Kasumi-1 (cell line): ENCODE results near the gene KLF11.

ENCODE experiments used
- DNase-seq, 2 experiments: peaks; one replicate each; lab custom pipeline; 2025; lab: John Stamatoyannopoulos, UW

The KLF11 gene

DNA sequence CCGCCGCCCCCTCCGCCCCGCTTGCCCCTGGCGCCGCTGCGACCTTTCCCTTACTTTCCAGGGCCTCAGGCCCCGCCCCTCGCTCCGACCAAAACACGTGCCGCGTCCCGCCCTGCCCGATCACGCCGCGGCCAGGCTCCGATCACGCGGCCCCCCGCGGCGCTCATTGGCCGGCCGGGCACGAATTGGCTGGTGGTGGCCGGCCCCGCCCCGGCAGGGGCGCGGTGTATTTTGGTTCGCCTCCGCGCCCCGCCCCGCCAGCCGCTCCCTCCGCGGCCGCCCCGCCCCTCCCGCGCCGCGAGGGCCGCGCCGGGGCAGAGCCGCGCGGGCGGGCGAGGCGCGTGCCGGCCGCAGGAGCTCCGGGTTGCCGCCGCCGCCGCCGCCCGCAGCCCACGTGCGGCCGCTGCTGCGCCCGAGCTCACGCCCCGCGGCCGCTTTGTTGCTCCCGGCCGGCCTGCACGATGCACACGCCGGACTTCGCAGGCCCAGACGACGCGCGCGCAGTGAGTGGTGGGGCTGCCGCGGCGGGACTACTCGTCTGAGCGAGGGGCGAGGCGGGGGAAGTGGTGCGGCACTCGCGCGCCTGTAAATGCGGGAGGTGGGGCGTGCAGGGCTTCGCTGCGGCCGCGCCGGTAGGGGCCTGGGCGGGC is at the start of gene KLF11:
Gene KLF11, plus strand, starts transcription at position 295 of the 650 bp plus-strand sequence. Its CDS starts 167 bp downstream, at position 462.
- DNase-seq = peak; percentile 85 to 88

DNA sequence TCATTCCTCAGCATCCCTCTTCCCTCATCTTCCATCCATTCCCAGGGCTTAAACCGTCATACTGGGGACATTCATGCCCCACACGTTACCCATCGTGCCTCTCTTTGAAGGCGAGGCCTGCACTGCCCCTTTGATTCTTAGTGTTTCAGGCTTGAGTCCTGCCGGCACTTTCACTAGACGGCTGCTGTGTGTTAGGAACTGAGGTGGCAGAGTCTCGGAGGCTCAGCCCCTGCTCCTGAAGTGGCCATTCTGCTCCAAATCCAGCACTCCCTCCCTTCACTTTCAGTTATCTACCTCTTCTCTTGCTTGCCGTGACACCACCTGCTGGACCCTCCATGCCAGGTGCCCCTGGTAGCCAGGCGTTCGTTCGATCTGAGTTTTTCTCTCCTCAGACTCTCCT is 48.9 kb upstream of the KLF11 start:
- DNase-seq = no peak

DNA sequence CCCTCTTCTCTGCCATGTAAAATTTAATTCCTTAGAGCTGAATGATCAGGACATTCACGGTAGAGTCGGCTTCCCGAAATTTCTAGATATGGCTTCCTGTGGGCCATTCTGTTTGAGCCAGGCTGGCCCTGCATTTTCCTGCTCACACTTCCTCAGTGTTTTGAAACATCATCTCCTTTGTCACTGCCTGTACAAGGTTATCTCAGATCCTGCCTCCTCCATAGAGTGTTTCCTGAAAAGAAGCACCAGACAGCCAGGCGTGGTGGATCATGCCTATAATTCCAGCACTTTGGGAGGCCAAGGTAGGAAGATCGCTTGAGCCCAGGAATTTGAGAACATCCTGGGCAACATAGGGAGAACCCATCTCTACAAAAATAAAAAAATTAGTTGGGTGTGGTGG is 48.3 kb upstream of the KLF11 start:
- no peak for DNase-seq

DNA sequence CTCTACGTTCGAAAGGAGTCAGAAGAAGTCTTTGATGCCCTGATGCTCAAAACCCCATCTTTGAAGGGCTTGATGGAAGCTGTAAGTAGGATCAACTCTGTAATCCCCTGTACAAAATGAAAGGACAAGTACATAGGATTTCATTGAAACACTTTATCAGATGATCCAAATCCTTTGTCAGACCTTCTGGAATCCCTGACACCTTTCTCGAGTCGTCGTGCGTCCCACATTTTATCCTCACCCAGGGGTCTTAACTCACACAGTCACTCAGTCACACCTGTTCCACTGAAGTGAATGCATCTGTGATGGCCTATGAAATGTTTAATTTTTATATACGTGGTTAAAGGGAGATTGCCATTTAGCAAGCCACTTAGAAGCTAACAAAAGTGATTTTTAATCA is 47.0 kb upstream of the KLF11 start:
- no peak for DNase-seq

DNA sequence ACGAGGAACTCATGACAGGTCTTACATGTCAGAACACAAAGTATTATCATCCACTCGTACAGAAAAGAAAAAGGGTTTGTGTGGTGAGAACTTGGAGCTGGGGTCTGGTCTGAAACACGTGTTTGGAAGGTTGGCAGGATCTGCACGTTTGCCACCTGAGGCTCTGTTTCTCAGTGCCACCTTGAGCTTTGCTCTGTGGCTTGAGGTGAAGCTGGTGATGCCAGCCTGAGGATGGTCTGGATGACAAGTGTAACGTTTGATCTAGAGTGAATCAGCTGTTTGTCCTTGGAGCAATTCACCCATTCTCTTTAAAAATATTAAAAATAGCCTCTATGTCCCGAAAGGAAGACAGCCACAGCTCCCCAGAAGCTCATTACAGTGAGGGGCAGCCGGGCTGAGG is 45.4 kb upstream of the KLF11 start:
- DNase-seq = no peak

DNA sequence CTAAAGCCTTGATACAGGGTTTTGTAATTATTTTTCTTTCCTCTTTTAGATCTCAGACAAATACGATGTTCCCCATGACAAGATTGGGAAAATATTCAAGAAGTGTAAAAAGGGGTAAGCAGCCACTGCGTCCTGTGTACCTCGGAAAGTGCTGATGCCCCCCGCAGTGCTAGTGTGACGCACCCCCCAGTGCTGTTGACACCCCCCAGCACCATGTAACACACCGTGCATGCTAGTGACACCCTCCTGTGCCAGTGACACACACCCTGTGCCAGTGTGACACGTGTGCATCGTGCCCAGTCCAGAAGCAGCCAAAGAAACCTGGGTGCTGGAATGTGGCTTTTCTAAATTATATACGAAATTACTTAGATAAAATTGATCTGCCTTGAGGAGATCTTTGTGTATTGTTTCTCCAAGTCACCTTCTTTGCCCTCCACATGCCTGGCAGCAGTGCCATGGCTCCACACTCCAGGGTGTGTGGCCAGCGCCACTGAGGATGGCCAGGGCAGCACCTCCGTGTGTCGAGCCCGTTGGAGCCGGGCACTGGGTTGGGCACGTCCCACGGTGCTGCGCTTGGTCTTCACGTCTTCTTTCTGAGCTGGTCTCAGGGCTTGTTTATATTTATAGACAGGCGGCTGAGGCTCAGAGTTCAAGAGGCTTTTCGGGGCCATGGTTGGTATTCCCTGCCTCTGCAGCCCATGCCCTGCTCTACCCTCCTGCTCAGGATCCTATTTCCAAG is 44.3 kb upstream of the KLF11 start:
- no peak for DNase-seq

DNA sequence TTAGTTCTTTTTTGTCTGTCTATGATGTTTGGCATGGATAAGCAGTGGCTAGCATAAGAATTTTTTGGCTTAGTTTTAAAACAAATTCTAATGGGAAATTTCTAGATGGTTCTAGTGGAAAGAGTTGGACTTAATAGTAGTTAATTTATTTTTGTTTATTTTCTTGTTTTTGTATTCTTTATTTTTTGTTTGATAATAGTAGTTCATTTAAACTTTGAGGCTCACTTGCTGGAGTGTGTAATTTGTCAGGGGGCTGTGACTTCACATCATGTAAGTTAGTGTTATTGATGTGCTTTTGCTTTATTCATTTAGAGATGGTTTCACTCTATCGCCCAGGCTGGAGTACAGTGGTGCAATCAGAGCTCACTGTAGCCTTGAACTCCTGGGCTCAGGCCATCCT is 43.7 kb upstream of the KLF11 start:
- DNase-seq = no peak

DNA sequence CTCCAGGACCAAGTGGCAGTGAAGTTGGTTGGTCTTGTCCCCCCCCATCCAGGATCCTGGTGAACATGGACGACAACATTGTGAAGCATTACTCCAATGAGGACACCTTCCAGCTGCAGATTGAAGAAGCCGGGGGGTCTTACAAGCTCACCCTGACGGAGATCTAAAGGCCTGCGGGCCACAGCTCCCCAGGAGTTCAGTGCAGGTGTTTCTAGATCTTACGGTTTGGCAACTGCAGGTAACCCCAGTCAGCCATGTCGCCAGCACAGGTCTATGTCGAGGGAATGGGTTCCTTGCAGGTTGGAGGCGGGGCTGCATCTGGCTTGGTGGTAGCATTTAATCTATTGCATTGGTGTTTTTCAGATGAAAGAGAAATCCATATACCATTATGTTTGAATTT is 42.8 kb upstream of the KLF11 start:
- DNase-seq = no peak

DNA sequence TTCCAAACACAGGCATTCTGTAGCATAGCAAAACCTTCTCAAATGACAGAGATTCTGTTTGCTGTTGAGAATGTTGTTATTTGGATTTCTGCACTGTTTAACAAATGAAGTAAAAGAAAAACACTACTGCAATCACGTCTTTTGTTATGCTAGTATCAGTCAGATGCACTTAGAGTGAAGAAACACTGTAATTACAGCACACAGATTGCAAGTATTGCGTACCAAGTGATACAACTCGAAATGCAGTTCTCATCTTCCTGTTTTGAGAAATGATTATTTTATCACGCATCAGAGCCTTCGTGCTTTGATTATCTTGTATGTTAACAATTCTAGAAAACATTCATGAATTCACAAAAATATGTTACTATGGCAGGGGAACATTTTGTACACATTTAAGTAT is 41.8 kb upstream of the KLF11 start:
- DNase-seq = no peak

DNA sequence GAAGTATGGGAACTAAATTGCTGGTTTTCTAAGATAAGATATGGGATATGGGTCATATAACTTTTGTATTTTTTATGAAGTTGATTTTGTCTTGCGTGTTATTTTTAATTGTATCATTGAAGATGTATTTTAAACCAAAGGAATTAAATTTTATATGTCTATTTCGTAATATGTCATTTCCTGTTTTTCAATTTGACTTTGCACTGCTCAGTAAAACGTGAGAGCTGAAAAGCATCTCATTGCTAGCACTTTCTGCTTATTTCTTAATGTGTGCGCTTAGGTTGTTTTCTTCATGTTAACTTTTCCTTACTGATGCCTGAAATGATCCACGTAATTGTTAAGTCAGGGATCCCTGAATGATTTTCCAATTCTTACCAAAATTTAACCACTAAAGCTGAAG is 41.2 kb upstream of the KLF11 start:
- no peak for DNase-seq

DNA sequence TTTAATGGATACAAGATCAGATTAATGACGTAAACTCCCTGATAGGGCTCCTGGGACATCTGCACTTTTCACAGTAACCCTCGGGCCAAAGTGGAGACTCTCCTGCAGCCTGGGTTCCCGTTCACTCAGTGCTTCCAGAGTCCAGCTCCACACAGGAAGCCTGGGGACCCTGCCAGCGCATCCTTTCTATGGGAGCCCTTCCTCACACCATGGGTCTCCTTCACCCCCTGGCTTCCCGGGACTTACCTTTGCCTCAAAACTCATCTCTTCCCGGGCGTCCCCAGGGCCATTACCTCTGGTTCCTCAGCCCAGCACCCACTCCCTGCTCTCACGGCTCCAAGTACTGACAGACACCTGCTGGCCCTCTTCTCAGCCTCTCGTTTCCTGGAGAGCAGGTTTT is 40.7 kb upstream of the KLF11 start:
- no peak for DNase-seq

DNA sequence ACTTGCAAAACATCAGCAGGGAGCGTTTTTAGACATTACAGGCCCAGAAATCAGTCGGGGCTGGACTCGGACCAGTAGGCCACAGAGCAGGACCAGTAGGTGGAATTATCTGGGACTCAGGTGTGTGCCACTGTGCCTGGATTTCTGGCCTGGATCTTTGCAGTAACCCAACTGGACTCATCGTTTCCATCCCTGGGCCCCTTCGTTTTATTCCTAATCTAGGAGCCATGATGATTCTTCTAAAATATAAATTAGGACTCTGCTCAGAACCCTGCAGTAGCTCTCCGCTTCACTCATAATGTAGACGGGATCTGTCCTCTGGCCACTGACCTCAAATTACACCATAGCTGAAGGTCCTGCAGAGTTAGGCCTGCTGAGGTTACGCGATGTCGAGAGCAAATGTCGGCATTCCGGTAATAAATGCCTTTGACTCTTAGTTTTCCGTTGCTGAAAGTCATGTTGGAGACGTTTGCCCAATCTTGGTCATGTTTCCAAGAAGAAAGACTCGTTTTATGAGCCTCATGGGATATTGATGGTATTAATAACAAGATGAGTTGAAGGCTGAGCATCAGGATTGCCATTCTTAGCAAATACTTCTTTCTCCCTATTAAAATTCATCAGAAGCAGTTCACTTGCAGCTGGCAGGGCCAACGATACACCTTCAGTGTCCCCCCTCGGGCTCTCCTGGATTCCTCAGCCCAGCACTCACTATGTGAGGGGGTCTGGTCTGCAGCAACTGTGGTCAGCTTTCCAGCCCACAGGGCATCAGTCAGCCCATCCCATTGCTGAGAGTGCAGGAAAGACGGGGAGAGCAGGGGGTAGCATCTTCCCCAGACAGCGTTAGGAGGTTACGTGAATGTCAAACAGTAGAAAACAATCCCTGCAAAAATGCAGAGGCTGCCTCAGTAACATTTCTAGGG is 39.9 kb upstream of the KLF11 start:
- DNase-seq = no peak

DNA sequence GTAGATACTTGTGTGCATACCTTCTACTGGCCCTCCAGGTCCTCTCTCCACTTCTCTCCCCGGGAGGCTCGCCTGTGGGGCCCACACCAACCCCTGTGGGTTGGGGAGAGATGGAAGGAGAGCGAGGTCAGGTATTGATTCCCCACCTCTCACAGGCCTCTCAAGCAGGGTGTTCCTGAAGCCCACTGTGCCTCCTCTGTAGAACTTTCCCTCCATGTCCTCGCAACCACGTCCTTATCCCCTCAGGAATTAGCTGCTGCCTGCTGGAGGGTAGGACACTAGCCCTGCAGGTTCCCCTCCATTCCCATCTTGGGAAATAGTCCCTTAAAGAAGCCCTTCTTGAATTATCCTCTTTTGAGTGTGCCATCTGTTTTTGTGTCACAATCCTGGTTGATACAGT is 38.9 kb upstream of the KLF11 start:
- no peak for DNase-seq

DNA sequence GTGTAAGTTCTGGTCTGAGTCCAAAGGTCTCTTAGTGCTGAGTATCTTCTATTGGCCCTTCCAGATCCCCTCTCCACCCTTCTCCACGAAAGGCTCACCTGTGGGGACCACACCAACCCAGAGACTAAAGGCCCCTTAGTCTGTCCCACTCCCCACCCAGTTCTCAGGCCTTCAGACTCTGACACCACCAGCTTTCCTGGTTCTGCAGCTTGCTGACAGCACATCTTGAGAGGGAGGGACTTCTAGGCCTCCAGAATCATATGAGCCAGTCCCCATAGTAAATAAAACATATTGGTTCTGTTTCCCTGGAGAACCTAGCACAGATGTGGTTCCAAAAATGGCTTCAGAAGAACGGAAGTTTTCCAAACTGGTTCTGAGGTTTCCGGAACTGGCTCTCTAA is 38.5 kb upstream of the KLF11 start:
- no peak for DNase-seq

DNA sequence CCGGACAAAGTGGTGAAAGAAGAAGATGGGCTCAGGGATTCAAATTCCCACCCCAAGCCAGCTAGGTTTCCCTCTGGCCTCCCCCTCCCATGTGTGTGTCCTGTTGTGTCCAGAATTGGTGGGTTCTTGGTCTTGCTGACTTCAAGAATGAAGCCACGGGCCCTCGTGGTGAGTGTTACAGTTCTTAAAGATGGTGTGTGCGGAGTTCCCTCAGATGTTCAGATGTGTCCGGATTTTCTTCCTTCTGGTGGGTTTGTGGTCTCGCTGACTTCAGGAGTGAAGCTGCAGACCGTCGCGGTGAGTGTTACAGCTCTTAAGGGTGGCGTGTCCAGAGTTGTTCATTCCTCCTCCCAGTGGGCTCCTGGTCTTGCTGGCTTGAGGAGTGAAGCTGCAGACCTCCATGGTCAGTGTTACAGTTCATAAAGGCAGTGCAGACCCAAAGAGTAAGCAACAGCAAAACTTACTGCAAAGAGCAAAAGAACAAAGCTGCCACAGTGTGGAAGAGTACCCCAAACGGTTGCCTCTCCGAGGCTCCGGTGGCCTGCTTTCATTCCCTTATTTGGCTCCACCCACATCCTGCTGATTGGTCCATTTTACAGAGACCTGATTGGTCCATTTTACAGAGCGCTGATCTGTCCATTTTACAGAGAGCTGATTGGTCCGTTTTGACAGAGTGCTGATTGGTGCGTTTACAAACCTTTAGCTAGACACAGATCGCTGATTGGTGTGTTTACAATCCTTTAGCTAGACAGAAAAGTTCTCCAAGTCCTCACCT is 37.7 kb upstream of the KLF11 start:
- DNase-seq = no peak

DNA sequence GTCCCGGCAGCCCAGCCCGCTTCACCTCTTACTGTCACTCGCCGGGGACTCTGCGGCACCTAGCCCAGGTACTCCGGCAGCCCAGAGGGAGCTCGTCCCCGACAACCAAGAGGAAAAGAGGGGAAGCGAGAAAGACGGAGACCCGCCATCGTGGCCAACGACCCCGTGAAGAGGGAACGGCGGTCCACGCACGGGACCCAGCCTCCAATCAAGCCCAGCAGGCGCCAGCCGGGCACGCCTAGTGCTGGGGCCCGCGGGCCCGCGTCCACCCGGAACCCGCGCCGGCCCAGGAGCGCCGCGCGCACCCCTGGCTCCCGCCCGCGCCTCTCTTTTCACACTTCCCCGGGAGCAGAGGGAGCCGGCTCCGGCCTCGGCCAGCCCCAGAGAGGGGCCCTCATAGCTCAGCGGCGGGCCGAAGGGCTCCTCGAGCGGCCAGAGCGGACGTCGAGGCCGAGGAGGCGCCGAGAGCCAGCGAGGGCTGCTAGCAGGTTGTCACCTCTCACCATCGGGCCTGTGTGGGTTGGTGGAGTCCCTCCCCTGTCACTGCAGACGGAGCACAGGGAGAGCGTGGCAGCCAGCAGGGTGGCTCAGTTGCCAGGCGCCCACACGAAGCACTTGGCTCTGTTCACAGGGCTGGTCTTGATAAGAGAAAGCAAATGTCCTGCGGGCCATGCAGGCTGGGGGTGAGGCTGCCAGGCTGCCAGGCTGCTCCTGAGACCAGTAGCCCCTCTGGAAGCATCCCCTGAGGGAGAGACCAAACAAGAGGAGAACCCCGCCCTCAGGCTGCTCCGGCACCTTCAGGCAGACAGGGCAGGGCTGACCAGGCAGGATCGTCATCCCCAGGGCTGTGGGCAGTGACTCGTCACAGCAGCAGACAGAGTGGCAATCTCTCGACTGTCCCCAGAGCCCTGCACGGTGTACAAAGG is 36.9 kb upstream of the KLF11 start:
- no peak for DNase-seq

DNA sequence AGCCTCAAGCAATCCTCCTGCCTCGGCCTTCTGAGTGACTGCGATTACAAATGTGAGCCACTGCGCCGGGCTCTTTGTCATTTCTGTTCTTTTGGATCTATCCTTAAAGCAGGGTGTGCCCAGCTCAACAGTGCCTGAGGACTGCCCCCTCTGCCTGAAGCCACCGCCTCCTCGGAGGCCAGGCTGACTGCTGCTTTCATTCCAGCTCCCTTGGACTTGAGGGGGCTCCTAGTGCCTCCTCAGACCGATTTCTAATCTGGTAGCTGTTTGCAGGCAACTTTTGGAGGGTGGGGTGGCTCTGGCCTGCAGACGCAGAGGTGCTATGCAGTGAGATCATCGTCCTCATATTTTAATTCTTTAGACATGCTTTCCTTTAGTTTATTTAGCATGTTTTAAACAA is 35.9 kb upstream of the KLF11 start:
- no peak for DNase-seq

DNA sequence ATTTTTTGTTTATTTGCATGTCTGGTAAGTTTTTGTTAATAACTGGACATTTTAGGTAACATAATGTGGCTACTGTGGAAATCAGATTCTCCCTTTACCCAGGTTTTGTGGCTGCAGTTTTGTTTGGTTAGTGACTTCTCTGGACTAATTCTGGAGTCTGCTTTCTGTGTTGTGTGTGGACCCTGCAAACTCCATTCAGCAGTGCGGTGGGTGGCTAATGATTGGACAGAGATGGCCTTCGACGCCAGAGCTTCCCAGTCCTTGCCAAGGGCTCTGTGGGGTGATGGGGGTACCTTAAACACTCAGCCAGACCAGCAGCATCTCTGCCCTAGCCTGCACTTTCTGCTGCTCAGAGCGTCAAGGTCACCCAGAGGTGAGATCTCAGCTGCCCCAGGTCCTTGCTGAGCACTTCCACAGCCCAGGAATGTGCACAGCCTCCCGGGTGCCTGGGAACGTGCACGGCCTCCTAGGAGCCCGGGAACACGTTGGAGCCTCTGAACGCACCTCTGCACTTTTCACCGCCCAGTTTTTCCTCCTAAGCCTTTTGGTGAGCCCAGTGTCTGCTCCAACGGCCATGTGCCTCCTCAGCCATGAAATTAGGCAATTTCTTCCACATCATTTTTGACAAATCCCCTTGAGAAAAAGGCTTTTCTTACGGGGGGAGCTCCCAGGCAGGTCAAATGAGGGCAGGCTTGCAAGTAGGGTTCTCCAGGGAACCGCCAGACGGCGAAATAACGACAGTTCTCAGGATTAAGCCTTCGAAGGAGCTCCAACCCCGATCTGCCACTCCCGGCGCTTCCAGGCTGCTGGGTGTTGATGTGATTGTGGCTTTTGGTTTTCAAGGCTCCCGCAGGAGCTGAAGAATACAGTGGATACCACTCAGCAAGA is 35.2 kb upstream of the KLF11 start:
- DNase-seq = no peak

DNA sequence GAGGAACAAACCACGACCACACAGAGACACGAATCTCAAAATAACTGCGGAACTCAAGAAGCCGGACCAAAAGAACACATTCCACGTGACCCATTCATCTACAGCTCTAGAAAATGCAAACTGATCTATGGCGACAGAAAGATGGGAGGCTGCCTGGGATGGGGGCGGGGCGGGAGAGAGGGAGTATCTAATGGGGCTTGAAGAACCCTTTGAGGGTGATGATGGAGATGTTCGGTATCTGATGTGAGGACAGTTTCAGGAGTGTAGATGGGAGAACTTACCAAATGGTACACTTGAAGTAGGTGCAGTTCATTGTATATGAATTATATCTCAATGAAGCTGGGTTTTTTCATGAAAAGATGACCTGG is 34.6 kb upstream of the KLF11 start:
- no peak for DNase-seq

DNA sequence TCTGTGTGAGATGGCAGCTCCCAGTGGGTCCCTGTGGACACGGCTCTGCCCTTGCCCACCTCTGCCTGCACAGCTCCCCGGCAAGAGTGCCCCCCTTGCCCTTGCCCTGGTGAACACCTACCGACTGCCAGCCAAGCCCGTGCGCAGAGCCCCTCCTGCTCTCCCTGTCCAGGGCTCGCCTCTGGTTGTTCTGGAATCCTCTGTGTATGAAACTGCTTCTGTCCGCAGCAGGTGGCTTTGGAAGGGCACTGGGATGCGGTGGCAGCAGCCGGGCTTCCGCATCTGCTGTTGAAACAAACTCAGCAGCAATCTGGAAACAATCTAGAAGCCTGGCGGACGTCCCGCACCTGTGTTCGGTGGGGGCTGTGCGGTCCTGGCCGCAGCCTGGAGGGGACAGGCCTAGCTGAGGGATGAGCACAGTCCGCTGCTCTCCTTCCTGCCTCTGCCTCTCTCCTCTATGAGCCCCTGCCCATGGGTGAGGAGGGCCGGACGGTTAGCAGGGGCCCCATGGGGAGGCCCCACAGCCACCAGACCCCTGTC is 34.0 kb upstream of the KLF11 start:
- no peak for DNase-seq
